IPS-18a (cell line): ENCODE measurements around the gene PPP2R3C.

Experiments
- H3K27ac ChIP-seq: one replicate; pipeline ENCODE4 v1.5.1; 2013; ENCODE audit warnings: low read length
- H3K27me3 ChIP-seq: one replicate; pipeline ENCODE4 v1.6.1; 2013; ENCODE audit warnings: mild to moderate bottlenecking, low read length; ENCODE audit not compliant: control insufficient read depth, insufficient read depth
- H3K36me3 ChIP-seq: one replicate; pipeline ENCODE4 v1.6.1; 2013; ENCODE audit warnings: low read depth, low read length; ENCODE audit not compliant: control insufficient read depth
- H3K4me1 ChIP-seq: one replicate; pipeline ENCODE4 v1.6.1; 2013; ENCODE audit warnings: low read depth, low read length; ENCODE audit not compliant: control insufficient read depth
- H3K4me3 ChIP-seq: one replicate; pipeline ENCODE4 v1.5.1; 2013; ENCODE audit warnings: low read length
- H3K9ac ChIP-seq: one replicate; pipeline ENCODE4 v1.6.1; 2013; ENCODE audit warnings: mild to moderate bottlenecking, low read length, moderate library complexity
- H3K9me3 ChIP-seq: one replicate; pipeline ENCODE4 v1.6.1; 2013; ENCODE audit warnings: low read depth, low read length; ENCODE audit not compliant: control insufficient read depth

PPP2R3C gene

GRCh38 chr14:35149239-35149638 is 27.4 kb upstream of the PPP2R3C start:
- Histone ChIP-seq H3K9ac (no peak overlapping the region), H3K9me3 (no peaks in the 10 kb centered on the region), H3K36me3 (no peaks in the 10 kb centered on the region), H3K4me1 (no peaks in the 10 kb centered on the region), H3K4me3 (no peak overlapping the region), H3K27me3 (no peaks in the 10 kb centered on the region), H3K27ac (no peak overlapping the region)

- Histone ChIP-seq H3K9ac (no peak overlapping the region), H3K9me3 (no peaks in the 10 kb centered on the region), H3K36me3 (no peaks in the 10 kb centered on the region), H3K4me3 (no peak overlapping the region), H3K27ac (no peak overlapping the region), H3K4me1 (no peaks in the 10 kb centered on the region), H3K27me3 (no peaks in the 10 kb centered on the region)
Measured at GRCh38 chr14:35147711-35148110, 25.9 kb upstream of the PPP2R3C start.

- no peaks in the 10 kb centered on the region for H3K27me3 ChIP-seq
- H3K36me3 ChIP-seq, result no peaks in the 10 kb centered on the region
- H3K27ac ChIP-seq, result no peak overlapping the region
- H3K9ac ChIP-seq, result no peak overlapping the region
- H3K9me3 ChIP-seq, result no peaks in the 10 kb centered on the region
- H3K4me1 ChIP-seq, result no peaks in the 10 kb centered on the region
- no peak overlapping the region for H3K4me3 ChIP-seq
Measured at GRCh38 chr14:35147186-35147585, 25.4 kb upstream of the PPP2R3C start.

DNA sequence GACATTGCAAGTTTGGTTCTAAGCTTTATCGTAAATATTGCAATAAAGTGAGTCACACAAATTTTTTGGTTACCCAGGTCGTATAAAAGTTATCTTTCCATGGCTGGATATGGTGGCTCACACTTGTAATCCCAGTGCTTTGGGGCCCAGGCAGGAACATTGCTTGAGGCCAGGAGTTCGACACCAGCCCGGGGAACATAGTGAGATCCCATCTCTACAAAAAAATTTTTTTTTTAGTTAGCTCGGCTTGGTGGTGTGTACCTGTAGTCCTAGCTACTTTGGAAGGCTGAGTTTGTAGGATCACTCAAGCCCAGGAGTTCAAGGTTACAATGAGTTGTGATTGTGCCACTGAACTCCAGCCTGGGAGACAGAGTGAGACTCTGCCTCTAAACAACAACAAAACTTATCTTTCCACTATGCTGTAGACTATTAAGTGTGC is 24.9 kb upstream of the PPP2R3C start:
- H3K27me3 ChIP-seq, result no peaks in the 10 kb centered on the region
- H3K36me3 ChIP-seq, result no peaks in the 10 kb centered on the region
- H3K27ac ChIP-seq, result no peak overlapping the region
- H3K4me1 ChIP-seq, result no peaks in the 10 kb centered on the region
- no peak overlapping the region for H3K4me3 ChIP-seq
- no peak overlapping the region for H3K9ac ChIP-seq
- no peaks in the 10 kb centered on the region for H3K9me3 ChIP-seq

DNA sequence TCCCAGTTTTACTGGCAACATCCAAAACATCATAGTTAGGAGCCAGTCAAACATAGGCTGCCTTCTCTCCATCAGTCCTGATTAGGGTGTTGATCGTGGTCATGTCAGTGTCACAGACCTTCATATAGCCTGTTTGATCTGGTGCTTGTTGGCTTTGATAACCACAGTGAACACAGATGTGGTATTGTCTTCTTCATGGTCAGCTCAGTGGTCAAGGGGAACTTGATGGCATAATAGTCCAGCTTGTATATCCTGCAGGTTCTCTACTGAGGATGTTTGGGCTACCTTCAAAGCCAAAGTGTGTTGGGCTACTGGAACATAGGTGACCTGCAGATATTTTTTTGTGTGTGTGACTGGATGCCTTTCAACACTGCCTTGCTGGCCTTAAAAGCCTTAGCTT is 22.2 kb upstream of the PPP2R3C start:
- Histone ChIP-seq H3K27me3 (no peaks in the 10 kb centered on the region), H3K4me3 (no peak overlapping the region), H3K9ac (no peak overlapping the region), H3K9me3 (no peaks in the 10 kb centered on the region), H3K36me3 (no peaks in the 10 kb centered on the region), H3K27ac (no peak overlapping the region), H3K4me1 (no peaks in the 10 kb centered on the region)

DNA sequence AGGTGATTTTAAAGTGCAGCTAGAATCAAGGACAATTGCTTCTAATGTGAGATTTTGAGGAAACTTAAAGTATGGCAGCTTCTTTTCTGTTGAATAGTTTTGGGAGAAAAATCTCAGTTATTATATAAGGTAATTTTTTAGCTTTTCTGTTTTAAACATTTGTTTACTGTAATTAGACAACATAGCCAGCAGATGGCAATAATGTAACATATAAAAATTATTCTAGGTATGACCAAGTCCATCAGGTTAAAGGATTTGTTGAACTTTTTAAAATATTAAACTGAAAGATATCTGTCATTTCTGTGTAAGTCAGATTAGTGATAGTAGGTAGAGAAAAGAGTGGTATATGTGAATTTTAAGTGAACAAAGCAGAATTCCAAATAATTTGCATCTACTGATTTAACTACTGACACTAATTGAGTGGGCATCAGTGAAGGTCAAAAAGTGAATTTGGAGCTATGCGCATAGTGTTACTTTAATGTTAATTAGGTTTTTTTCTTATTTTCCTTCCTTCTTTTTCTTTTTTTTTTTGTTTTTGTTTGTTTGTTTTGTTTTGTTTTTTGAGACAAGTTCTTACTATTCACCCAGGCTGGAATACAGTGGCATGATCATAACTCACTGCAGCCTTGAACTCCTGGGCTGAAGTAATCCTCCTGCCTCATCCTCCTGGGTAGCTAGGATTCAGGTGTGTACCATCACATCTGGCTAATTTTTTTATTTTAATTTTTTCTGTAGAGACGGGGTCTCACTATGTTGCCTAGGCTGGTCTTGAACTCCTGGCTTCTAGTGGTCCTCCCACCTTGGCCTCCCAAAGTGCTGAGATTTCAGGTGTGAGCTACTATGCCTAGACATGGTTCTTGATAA is 19.2 kb upstream of the PPP2R3C start:
- H3K9ac ChIP-seq, result no peak overlapping the region
- H3K4me1 ChIP-seq, result no peaks in the 10 kb centered on the region
- no peaks in the 10 kb centered on the region for H3K36me3 ChIP-seq
- no peak overlapping the region for H3K27ac ChIP-seq
- H3K9me3 ChIP-seq, result no peaks in the 10 kb centered on the region
- H3K27me3 ChIP-seq, result no peaks in the 10 kb centered on the region
- no peak overlapping the region for H3K4me3 ChIP-seq

- no peak overlapping the region for H3K4me3 ChIP-seq
- H3K4me1 ChIP-seq, result no peaks in the 10 kb centered on the region
- H3K36me3 ChIP-seq, result peaks cover 3% of the 10 kb centered on the region
- H3K27ac ChIP-seq, result no peak overlapping the region
- H3K27me3 ChIP-seq, result no peaks in the 10 kb centered on the region
- no peak overlapping the region for H3K9ac ChIP-seq
- no peaks in the 10 kb centered on the region for H3K9me3 ChIP-seq
Measured at GRCh38 chr14:35138585-35138984, 16.8 kb upstream of the PPP2R3C start.

DNA sequence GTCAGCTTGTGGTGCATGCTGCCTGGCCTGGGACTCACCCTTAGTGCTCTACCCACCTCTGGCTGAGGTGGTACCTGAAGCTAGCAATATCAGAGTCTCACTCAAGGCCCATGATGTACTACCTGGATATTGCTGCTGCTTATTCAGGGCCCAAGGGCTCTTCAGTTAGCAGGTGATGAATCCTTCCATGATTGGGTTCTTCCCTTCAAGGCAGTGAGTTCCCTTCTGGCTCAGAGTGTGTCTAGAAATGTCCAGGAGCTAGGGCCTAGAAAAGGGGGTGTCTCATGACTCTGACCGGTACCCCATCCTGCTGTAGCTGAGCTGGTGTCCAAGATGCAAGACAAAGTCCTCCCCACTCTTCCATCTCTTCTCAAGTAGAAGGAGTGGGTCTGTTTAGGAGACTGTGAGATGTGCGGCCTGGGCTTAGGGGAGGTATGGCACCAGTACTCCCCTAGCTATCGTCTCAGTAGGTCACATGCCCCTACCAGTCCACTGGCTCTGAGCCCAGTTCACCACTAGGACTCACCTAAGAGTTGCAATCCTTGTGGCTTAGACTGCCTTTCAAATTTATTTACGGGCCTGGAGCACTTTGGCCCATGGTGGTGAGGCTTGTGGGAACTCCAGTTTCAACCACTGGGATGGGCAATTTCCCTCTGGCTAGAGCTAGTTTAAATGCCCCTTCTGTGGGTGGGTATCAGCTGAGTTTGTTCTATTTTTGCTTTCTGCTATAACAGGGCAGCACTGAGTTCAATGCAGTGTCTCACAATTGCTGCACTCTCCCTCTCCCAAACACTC is 12.7 kb upstream of the PPP2R3C start:
- no peaks in the 10 kb centered on the region for H3K4me1 ChIP-seq
- H3K27me3 ChIP-seq, result no peaks in the 10 kb centered on the region
- H3K9me3 ChIP-seq, result no peaks in the 10 kb centered on the region
- no peak overlapping the region for H3K27ac ChIP-seq
- no peak overlapping the region for H3K9ac ChIP-seq
- H3K36me3 ChIP-seq, result peaks cover 3% of the 10 kb centered on the region
- no peak overlapping the region for H3K4me3 ChIP-seq

- Histone ChIP-seq H3K36me3 (peaks cover 3% of the 10 kb centered on the region), H3K4me3 (no peak overlapping the region), H3K9me3 (no peaks in the 10 kb centered on the region), H3K9ac (no peak overlapping the region), H3K27ac (no peak overlapping the region), H3K4me1 (no peaks in the 10 kb centered on the region), H3K27me3 (no peaks in the 10 kb centered on the region)
Measured at GRCh38 chr14:35133542-35134328, 11.9 kb upstream of the PPP2R3C start.

DNA sequence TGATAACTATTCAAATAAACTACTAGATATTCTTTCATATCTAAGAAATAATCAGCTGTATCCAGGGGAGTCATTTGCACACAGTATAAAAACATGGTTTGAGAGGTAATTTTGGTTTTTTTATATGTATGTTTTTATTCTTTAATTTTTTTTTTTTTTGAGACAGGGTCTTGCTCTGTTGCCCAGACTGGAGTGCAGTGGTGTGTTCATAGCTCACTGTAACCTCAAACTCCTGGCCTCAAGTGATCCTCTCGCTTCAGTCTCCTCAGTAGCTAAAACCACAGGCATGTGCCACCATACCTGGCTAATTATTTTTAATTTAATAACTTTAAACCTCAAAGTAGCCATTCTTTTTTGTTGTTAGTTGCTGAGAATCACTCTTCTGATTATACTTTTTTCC is 2.3 kb upstream of the PPP2R3C start:
- H3K9ac ChIP-seq, result no peak overlapping the region
- H3K27me3 ChIP-seq, result no peaks in the 10 kb centered on the region
- H3K9me3 ChIP-seq, result no peaks in the 10 kb centered on the region
- H3K4me1 ChIP-seq, result peaks cover 3% of the 10 kb centered on the region
- H3K4me3 ChIP-seq, result peak overlapping the region; percentile 100
- H3K27ac ChIP-seq, result no peak overlapping the region
- peaks cover 13% of the 10 kb centered on the region for H3K36me3 ChIP-seq

GRCh38 chr14:35123388-35123703 is 1.6 kb upstream of the PPP2R3C start:
- no peak overlapping the region for H3K27ac ChIP-seq
- peaks cover 13% of the 10 kb centered on the region for H3K36me3 ChIP-seq
- no peaks in the 10 kb centered on the region for H3K27me3 ChIP-seq
- no peaks in the 10 kb centered on the region for H3K9me3 ChIP-seq
- H3K4me3 ChIP-seq, result peak overlapping the region; percentile 100
- peaks cover 3% of the 10 kb centered on the region for H3K4me1 ChIP-seq
- peak overlapping the region; percentile 96 for H3K9ac ChIP-seq
